ENCODE results near the gene ATP8B4. TPM values are rescaled to one million over a fixed set of nuclear protein-coding genes. Genes with fewer than 3 reads are reported as not detected.
A peak's percentile ranks its signal among the peaks of the same experiment; 100 is the strongest.

The ATP8B4 gene
- total and polyA plus RNA-seq, 2 donors (not counting 1 experiment from before 2014, with no cell fraction given), result 0.42 TPM; not detected in 1

DNA sequence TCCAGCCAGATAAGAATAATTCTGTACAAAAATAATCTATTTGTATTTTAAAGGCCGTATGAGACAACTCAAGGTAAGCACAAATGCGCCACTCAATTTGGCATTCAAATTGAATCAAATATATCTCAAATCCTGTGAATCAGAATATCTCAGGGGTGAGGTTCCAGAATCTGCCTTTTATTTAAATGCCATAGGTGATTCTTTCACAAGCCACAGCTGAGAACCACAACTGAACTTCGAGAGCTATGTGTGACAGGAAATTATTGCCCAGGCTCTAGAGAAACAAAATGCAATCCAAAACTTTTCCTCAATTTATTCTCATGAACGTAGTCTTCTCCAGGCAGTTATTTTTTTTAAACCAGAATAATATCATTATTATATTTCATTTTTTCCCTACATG is 11.9 kb downstream of the ATP8B4 start:
- Histone ChIP-seq H3K4me1 (ENCODE audit: control insufficient read depth in 2 of 2, insufficient read depth in 2 of 2, low read length in 2 of 2) (peaks cover 15 to 16% of the 10 kb centered on the region in 2 donors), H3K4me3 (ENCODE audit: control extremely low read depth in 1 of 5, extremely low read depth in 1 of 5, insufficient read depth in 1 of 5, low read depth in 2 of 5, low read length in 4 of 5) (no peak overlapping the region), H4K20me1 (ENCODE audit: control insufficient read depth, insufficient read depth, low read length, poor library complexity, severe bottlenecking) (no peaks in the 10 kb centered on the region), H3K79me2 (ENCODE audit: control insufficient read depth, insufficient read depth, low read length) (no peaks in the 10 kb centered on the region), H3K27ac (ENCODE audit: low read length in 2 of 2) (peak overlapping the region in 1 of 2 donors; percentile 10), H3K4me2 (replicated peaks; ENCODE audit: low read depth, low read length, poor library complexity, severe bottlenecking) (no peak overlapping the region), H2AFZ (ENCODE audit: insufficient read depth, low read depth, low read length, poor library complexity, severe bottlenecking) (no peak overlapping the region), H3K27me3 (replicated peaks in 1 of 4; ENCODE audit: control extremely low read depth in 1 of 4, control insufficient read depth in 3 of 4, insufficient read depth in 4 of 4, low read length in 3 of 4) (no peaks in the 10 kb centered on the region), H3K9ac (ENCODE audit: low read length) (no peak overlapping the region), H3K9me3 (ENCODE audit: control extremely low read depth in 1 of 3, control insufficient read depth in 2 of 3, insufficient read depth in 1 of 3, low read length in 2 of 3) (no peaks in the 10 kb centered on the region), H3K36me3 (replicated peaks in 1 of 2; ENCODE audit: control extremely low read depth in 1 of 2, control insufficient read depth in 1 of 2, extremely low read depth in 1 of 2, insufficient read depth in 2 of 2, low read length in 1 of 2) (no peaks in the 10 kb centered on the region)
- DNase-seq, result no peak
- H3K27me3 Mint-ChIP-seq, result no peaks in the 10 kb centered on the region
- TF ChIP-seq EZH2 (IDR thresholded peaks at IDR 0.05; ENCODE audit: borderline replicate concordance, insufficient read depth, low read depth, low read length, poor library complexity, severe bottlenecking), result no peak
- TF ChIP-seq, protein P1, sequence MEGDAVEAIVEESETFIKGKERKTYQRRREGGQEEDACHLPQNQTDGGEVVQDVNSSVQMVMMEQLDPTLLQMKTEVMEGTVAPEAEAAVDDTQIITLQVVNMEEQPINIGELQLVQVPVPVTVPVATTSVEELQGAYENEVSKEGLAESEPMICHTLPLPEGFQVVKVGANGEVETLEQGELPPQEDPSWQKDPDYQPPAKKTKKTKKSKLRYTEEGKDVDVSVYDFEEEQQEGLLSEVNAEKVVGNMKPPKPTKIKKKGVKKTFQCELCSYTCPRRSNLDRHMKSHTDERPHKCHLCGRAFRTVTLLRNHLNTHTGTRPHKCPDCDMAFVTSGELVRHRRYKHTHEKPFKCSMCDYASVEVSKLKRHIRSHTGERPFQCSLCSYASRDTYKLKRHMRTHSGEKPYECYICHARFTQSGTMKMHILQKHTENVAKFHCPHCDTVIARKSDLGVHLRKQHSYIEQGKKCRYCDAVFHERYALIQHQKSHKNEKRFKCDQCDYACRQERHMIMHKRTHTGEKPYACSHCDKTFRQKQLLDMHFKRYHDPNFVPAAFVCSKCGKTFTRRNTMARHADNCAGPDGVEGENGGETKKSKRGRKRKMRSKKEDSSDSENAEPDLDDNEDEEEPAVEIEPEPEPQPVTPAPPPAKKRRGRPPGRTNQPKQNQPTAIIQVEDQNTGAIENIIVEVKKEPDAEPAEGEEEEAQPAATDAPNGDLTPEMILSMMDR (IDR thresholded peaks at IDR 0.05), result no peak
- POLR2A ChIA-PET, result no interaction called here
- no peak for ATAC-seq (ENCODE audit: low read depth)
- no CpG with 5 or more reads among the region's 4 CpGs for WGBS (ENCODE audit: insufficient coverage)
- H3K4me3 Mint-ChIP-seq, result no peak overlapping the region
- H3K9me3 Mint-ChIP-seq (ENCODE audit: insufficient read depth), result peaks cover 8% of the 10 kb centered on the region
- peaks cover 25% of the 10 kb centered on the region for H3K4me1 Mint-ChIP-seq
- CTCF ChIA-PET, result no interaction called here
- no peak overlapping the region for H3K27ac Mint-ChIP-seq
- intact Hi-C loops (cut with micrococcal nuclease), result no loop called here

DNA sequence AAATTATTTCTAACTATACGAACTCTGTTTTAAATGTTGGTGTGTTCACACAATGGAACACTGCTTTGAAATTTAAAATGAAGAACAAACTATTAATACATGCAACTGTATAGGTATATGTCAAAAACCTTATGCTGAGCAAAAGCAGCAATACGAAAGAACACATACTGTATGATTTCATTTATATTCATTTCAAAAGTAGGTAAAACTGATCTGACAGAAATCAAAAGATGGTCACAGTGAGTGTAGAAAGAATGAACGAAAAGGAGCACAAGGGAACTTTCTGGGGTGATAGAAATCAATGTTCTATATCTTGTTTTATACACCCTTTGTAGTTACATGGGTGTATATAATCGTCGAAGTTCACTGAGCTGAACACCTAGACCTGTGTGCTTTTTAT is 12.6 kb downstream of the ATP8B4 start:
- Histone ChIP-seq H3K4me3 (ENCODE audit: control extremely low read depth in 1 of 5, extremely low read depth in 1 of 5, insufficient read depth in 1 of 5, low read depth in 2 of 5, low read length in 4 of 5) (no peak overlapping the region), H3K9ac (ENCODE audit: low read length) (no peak overlapping the region), H2AFZ (ENCODE audit: insufficient read depth, low read depth, low read length, poor library complexity, severe bottlenecking) (no peak overlapping the region), H3K27me3 (replicated peaks in 1 of 4; ENCODE audit: control extremely low read depth in 1 of 4, control insufficient read depth in 3 of 4, insufficient read depth in 4 of 4, low read length in 3 of 4) (no peaks in the 10 kb centered on the region), H3K79me2 (ENCODE audit: control insufficient read depth, insufficient read depth, low read length) (no peaks in the 10 kb centered on the region), H4K20me1 (ENCODE audit: control insufficient read depth, insufficient read depth, low read length, poor library complexity, severe bottlenecking) (no peaks in the 10 kb centered on the region), H3K4me2 (replicated peaks; ENCODE audit: low read depth, low read length, poor library complexity, severe bottlenecking) (no peak overlapping the region), H3K9me3 (ENCODE audit: control extremely low read depth in 1 of 3, control insufficient read depth in 2 of 3, insufficient read depth in 1 of 3, low read length in 2 of 3) (no peaks in the 10 kb centered on the region), H3K27ac (ENCODE audit: low read length in 2 of 2) (no peak overlapping the region), H3K36me3 (replicated peaks in 1 of 2; ENCODE audit: control extremely low read depth in 1 of 2, control insufficient read depth in 1 of 2, extremely low read depth in 1 of 2, insufficient read depth in 2 of 2, low read length in 1 of 2) (no peaks in the 10 kb centered on the region), H3K4me1 (ENCODE audit: control insufficient read depth in 2 of 2, insufficient read depth in 2 of 2, low read length in 2 of 2) (peaks cover 15 to 16% of the 10 kb centered on the region in 2 donors)
- Mint-ChIP-seq H3K9me3 (ENCODE audit: insufficient read depth) (peaks cover 8% of the 10 kb centered on the region), H3K4me1 (peaks cover 25% of the 10 kb centered on the region), H3K27me3 (no peaks in the 10 kb centered on the region), H3K4me3 (no peak overlapping the region), H3K27ac (no peak overlapping the region)
- POLR2A ChIA-PET, result no interaction called here
- no CpG with 5 or more reads among the region's 5 CpGs for WGBS (ENCODE audit: insufficient coverage)
- CTCF ChIA-PET, result no interaction called here
- intact Hi-C loops (cut with micrococcal nuclease), result no loop called here
- TF ChIP-seq, protein P1 (IDR thresholded peaks at IDR 0.05), result no peak
- TF ChIP-seq EZH2 (IDR thresholded peaks at IDR 0.05; ENCODE audit: borderline replicate concordance, insufficient read depth, low read depth, low read length, poor library complexity, severe bottlenecking), result no peak
- ATAC-seq (ENCODE audit: low read depth), result no peak
- no peak for DNase-seq

Measured in B cell (primary cell).